IPS-18a (cell line): ENCODE data around the gene ABCB11.
"Not testable (repeated sequence)": the region's sequence is repeated elsewhere in the genome, so short reads cannot be mapped to it uniquely, and the experiment has no call there.

Experiments
- H3K27ac ChIP-seq: one replicate; pipeline ENCODE4 v1.5.1; 2013; ENCODE audit warnings: low read length
- H3K27me3 ChIP-seq: one replicate; pipeline ENCODE4 v1.6.1; 2013; ENCODE audit warnings: mild to moderate bottlenecking, low read length; ENCODE audit not compliant: control insufficient read depth, insufficient read depth
- H3K36me3 ChIP-seq: one replicate; pipeline ENCODE4 v1.6.1; 2013; ENCODE audit warnings: low read depth, low read length; ENCODE audit not compliant: control insufficient read depth
- H3K4me1 ChIP-seq: one replicate; pipeline ENCODE4 v1.6.1; 2013; ENCODE audit warnings: low read depth, low read length; ENCODE audit not compliant: control insufficient read depth
- H3K4me3 ChIP-seq: one replicate; pipeline ENCODE4 v1.5.1; 2013; ENCODE audit warnings: low read length
- H3K9ac ChIP-seq: one replicate; pipeline ENCODE4 v1.6.1; 2013; ENCODE audit warnings: mild to moderate bottlenecking, low read length, moderate library complexity
- H3K9me3 ChIP-seq: one replicate; pipeline ENCODE4 v1.6.1; 2013; ENCODE audit warnings: low read depth, low read length; ENCODE audit not compliant: control insufficient read depth

Gene ABCB11

DNA sequence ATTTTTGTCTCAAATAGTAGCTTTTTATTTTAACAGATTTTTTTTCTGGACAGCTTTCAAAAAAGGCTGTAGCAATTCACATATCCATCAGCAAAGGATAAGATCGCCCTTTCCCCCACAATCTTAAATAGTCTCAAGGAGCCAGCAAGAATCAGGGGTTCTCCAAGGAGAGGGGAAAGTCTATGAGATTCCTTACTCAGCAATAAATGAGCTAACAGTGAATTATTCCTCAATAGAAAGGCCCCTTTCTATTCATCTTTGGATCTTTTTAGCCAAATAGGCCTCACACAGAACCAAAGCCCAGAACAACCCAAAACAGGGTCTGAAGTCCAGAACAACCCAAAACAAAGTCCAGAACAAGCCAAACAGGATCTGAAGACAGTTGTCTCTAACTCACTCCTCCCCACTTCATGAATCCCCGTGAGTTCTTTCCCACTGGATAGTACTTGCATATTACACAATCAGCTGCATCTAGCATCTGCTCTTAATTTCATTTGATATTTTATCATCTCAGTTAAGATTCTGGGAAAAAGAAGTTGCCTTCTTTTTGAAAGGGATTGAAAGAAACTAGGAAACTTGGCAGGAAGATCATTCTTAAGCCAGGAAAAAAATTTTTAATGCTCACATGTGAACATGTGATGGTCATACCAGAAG lies 34.9 kb upstream of the ABCB11 start:
- Histone ChIP-seq H3K27ac (no peak overlapping the region), H3K27me3 (no peaks in the 10 kb centered on the region), H3K36me3 (no peaks in the 10 kb centered on the region), H3K4me3 (no peak overlapping the region), H3K9ac (no peak overlapping the region), H3K4me1 (no peaks in the 10 kb centered on the region), H3K9me3 (no peaks in the 10 kb centered on the region)

DNA sequence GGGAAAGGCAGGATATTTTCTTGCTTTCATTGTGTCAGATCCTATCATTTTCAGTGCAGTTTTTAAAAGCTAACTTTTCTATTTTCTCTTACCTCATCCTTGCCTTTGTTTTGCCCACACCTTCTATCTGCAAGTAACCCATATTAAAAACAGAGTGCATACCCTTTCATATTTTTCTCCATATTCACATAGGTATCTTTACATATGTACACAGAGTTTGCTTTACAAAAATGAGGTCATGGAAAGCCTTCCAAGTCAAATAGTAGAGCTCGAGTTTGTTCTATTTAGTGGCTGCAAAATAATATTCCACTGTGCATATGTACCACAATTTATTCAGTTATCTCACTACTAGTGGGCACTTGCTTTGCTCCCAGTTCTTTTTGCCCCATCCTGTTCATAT lies 34.3 kb upstream of the ABCB11 start:
- H3K9me3 ChIP-seq, result no peaks in the 10 kb centered on the region
- H3K27me3 ChIP-seq, result no peaks in the 10 kb centered on the region
- no peaks in the 10 kb centered on the region for H3K36me3 ChIP-seq
- H3K9ac ChIP-seq, result no peak overlapping the region
- H3K27ac ChIP-seq, result no peak overlapping the region
- H3K4me3 ChIP-seq, result no peak overlapping the region
- no peaks in the 10 kb centered on the region for H3K4me1 ChIP-seq

DNA sequence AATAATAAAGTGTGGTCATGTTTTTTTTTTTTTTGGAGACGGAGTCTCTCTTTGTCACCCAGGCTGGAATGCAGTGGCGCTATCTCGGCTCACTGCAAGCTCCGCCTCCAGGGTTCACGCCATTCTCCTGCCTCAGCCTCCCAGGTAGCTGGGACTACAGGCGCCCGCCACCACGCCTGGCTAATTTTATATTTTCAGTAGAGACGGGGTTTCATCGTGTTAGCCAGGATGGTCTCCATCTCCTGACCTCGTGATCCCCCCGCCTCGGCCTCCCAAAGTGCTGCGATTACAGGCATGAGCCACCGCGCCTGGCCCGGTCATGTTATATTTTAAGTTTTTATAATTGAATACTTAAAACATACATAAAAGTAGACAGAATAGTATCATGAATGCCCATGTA lies 33.1 kb upstream of the ABCB11 start:
- H3K9ac ChIP-seq, H3K4me3 ChIP-seq, H3K27me3 ChIP-seq, H3K9me3 ChIP-seq, H3K27ac ChIP-seq, H3K36me3 ChIP-seq, H3K4me1 ChIP-seq: not testable (repeated sequence)

DNA sequence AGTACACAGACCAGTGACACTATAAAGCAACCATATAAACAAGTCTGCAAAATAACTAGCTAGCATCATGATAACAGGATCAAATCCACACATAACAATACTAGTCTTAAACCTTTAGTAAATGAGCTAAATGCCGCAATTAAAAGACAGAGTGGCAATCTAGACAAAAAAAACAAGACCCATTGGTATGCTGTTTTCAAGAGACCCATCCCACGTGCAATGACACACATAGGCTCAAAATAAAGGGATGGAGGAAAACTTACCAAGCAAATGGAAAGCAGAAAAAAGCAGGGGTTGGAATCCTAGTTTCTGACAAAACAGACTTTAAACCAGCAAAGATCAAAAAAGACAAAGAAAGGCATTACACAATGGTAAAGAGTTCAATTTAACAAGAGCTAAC lies 23.5 kb upstream of the ABCB11 start:
- not testable (repeated sequence) for H3K9me3 ChIP-seq, H3K4me3 ChIP-seq, H3K9ac ChIP-seq, H3K27me3 ChIP-seq, H3K4me1 ChIP-seq, H3K27ac ChIP-seq, H3K36me3 ChIP-seq

DNA sequence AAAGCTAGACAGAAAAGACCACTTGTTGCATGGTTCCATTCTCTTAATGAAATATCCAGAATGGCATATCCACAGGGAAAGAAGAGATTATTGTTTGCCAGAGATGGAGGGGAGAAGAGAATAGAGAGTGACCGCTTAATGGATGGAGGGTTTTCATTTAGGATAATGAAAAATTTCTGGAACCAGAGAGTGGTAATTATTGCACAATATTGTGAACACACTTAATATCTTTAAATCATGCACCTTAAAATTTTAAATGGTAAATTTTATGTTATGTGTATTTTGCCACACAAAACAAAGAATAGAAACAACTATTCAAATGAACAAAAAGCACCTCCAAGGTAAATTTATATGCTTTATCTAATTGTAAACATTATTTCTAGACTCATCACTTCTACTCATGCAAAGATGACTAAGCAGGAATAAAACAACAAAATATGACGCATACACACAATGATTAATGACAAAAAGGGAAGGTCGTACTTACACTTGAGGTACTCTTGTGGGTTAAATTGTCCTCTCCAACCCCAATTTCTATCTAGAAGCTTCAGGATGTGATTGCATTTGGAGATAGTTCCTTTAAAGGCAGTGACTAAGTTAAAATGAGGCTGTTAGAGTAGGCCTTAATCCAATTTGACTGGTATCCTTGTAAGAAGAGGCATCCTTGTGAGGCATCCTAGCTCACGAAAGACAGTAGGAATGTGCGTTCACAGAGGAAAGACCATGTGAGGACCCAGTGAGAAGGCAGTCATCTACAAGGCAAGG lies 19.5 kb upstream of the ABCB11 start:
- no peak overlapping the region for H3K27ac ChIP-seq

DNA sequence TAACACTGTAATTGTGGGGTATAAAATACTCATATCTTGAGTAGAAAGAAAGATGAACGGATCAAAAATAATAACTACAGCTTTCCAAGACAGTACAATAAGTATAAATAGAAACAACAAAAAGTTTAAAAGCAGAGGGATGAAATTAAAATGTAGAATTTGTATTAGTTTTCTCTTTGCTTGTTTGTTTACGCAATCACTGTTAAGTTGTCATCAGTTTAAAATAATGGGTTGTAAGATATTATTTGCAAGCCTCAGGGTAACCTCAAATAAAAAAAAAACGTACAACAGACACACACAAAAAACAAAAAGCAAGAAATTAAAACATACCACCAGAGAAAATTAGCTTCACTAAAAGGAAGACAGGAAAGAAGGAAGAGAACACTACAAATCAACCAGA lies 18.0 kb upstream of the ABCB11 start:
- Histone ChIP-seq H3K9me3 (no peaks in the 10 kb centered on the region), H3K9ac (no peak overlapping the region), H3K27ac (no peak overlapping the region), H3K4me1 (no peaks in the 10 kb centered on the region), H3K36me3 (no peaks in the 10 kb centered on the region), H3K27me3 (no peaks in the 10 kb centered on the region), H3K4me3 (no peak overlapping the region)

More for the DNA sequence above, 19.5 kb upstream of the ABCB11 start:
- H3K36me3 ChIP-seq, result no peaks in the 10 kb centered on the region
- H3K9me3 ChIP-seq, result no peaks in the 10 kb centered on the region
- no peaks in the 10 kb centered on the region for H3K27me3 ChIP-seq
- no peak overlapping the region for H3K9ac ChIP-seq
- H3K4me1 ChIP-seq, result no peaks in the 10 kb centered on the region
- no peak overlapping the region for H3K4me3 ChIP-seq

DNA sequence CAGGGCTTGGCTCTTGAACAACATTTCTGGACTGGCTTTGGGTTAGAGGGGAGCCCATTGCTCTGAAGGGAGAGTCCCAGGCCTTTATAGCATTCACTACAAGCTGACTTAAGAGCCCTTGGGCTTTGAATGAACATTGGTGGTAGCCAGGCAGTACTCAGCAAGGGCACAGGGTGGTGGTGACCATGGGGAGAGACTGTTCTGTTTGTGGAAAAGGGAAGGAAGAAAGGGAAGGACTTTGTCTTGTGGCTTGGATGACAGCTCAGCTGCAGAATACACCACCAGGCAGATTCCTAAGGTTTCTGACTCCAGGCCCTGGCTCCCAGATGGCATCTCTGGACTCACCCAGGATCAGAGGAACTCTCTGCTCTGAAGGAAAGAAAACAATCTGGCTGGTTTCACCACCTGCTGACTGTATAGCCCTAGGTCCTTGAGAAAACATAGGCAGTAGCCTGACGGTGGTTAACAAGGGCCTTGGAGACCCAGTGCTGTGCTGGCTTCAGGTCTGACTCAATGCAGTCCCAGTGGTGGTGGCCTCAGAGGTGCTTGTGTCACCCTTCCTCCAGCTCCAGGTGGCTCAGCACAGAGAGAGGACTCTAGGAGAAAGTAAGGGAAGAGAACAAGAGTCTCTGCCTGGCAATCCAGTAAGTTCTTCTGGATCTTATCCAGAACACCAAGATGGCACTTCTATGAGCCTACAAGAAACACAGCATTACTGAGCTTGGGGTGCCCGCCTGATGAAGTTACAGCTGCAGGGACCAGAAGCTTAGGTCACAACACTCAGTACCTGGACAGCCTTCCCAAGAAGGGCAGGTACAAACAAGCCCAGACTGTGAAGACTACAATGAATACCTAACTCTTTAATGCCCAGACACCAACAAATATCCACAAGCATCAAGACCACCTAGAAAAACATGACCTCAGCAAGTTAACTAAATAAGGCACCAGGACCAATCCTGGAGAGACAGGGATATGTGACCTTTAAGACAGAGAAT lies 16.4 kb upstream of the ABCB11 start:
- Histone ChIP-seq H3K4me1 (no peaks in the 10 kb centered on the region), H3K4me3 (no peak overlapping the region), H3K9ac (no peak overlapping the region), H3K36me3 (no peaks in the 10 kb centered on the region), H3K27me3 (no peaks in the 10 kb centered on the region), H3K9me3 (peaks cover 5% of the 10 kb centered on the region), H3K27ac (no peak overlapping the region)

DNA sequence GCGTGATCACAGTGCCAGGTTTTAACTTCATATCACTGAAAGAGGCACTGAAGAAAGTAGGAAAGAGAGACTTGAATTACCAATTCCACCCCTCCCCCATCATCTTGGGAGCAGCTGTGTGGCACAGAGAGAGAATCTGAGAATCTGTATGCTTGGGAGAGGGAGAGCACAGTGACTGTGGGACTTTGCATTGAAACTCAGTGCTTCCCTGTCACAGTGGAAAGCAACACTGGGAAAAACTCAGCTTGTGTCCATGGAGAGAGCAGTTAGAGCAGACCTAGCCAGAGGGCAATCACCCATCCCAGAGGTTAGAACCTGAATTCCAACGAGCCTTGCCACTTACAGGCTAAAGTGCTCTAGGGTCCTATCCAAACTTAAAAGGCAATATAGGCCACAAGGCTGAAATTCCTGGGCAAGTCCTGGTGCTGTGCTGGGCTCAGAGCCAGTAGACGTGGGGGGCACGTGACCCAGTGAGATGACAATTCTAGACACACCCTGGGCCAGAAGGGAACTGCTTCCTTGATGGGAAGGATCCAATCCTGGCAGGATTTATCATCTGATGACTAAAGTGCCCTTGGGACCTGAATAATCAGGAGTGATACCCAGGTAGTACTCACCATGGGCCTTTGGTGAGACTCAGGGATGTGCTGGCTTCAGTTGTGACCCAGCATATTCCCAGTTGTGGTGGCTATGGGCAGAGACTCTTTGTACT lies 15.5 kb upstream of the ABCB11 start:
- Histone ChIP-seq H3K27ac (no peak overlapping the region), H3K27me3 (no peaks in the 10 kb centered on the region), H3K4me3 (no peak overlapping the region), H3K4me1 (no peaks in the 10 kb centered on the region), H3K9ac (no peak overlapping the region), H3K9me3 (peaks cover 10% of the 10 kb centered on the region), H3K36me3 (no peaks in the 10 kb centered on the region)

DNA sequence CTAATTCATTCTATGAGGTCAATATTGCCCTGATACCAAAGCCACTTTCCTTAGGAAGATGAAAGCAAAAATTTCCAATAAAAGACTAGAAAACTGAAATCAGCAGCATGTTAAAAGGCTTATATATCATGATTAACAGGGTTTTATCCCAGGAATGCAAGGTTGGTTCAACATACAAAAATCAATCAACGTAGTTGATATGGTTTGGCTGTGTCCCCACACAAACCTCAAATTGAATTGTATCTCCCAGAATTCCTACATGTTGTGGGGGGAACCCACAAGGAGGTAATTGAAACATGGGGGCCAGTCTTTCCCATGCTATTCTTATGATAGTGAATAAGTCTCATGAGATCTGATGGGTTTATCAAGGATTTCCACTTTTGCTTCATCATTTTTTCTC lies 11.7 kb upstream of the ABCB11 start:
- Histone ChIP-seq H3K27ac (no peak overlapping the region), H3K27me3 (no peaks in the 10 kb centered on the region), H3K9me3 (peaks cover 10% of the 10 kb centered on the region), H3K36me3 (no peaks in the 10 kb centered on the region), H3K9ac (no peak overlapping the region), H3K4me1 (no peaks in the 10 kb centered on the region), H3K4me3 (no peak overlapping the region)

DNA sequence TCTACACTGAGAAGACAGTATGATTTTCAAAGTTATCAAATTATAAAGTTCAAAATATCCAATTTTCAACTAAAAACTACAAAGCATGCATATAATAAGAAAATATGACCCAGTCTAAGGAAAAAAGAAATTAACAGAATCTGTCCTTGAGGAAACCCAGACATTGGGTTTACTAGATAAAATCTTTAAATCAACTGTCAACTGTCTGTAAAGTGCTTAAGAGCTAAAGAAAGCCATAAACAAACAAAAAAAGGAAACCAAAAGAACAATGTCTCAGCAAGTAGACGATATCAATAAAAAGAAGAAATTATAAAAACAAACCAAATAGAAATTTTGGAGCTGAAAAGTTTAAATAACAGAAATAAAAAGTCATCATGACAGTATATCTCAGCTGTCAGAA lies 10.5 kb upstream of the ABCB11 start:
- H3K27me3 ChIP-seq, result no peaks in the 10 kb centered on the region
- no peaks in the 10 kb centered on the region for H3K36me3 ChIP-seq
- H3K9me3 ChIP-seq, result peaks cover 10% of the 10 kb centered on the region
- no peaks in the 10 kb centered on the region for H3K4me1 ChIP-seq
- H3K9ac ChIP-seq, result no peak overlapping the region
- no peak overlapping the region for H3K4me3 ChIP-seq
- no peak overlapping the region for H3K27ac ChIP-seq

DNA sequence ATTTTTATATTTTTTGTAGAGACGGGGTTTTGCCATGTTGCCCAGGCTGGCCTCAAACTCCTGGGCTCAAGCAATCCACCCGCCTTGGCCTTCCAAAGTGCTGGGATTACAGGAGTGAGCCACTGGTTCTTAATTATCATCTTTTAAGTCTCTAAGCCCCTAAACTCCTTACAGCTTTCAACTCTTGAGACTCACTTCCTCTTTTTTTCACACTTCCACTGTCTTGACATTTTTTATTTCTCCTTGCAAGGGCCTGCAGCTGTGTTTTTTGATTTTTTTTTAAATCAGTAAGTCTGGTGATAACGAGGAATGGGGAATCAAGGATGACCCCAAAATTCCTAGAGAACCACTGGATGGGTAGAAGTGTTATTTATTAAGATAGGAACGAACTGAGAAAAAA lies 8.6 kb upstream of the ABCB11 start:
- H3K36me3 ChIP-seq, result no peaks in the 10 kb centered on the region
- no peak overlapping the region for H3K9ac ChIP-seq
- H3K27me3 ChIP-seq, result no peaks in the 10 kb centered on the region
- no peak overlapping the region for H3K27ac ChIP-seq
- no peak overlapping the region for H3K4me3 ChIP-seq
- no peaks in the 10 kb centered on the region for H3K4me1 ChIP-seq
- H3K9me3 ChIP-seq, result peaks cover 10% of the 10 kb centered on the region
